NOMO-1 treated with DMSO at 0.1 percent for 48 hours (cell line): Measurements from ENCODE around the gene SLC25A30.

Experiments
- DNase-seq: peaks from one replicate; lab custom pipeline; 2025; ENCODE audit not compliant: unreplicated experiment; lab: John Stamatoyannopoulos, UW

SLC25A30 gene, protein sequence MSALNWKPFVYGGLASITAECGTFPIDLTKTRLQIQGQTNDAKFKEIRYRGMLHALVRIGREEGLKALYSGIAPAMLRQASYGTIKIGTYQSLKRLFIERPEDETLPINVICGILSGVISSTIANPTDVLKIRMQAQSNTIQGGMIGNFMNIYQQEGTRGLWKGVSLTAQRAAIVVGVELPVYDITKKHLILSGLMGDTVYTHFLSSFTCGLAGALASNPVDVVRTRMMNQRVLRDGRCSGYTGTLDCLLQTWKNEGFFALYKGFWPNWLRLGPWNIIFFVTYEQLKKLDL

DNA sequence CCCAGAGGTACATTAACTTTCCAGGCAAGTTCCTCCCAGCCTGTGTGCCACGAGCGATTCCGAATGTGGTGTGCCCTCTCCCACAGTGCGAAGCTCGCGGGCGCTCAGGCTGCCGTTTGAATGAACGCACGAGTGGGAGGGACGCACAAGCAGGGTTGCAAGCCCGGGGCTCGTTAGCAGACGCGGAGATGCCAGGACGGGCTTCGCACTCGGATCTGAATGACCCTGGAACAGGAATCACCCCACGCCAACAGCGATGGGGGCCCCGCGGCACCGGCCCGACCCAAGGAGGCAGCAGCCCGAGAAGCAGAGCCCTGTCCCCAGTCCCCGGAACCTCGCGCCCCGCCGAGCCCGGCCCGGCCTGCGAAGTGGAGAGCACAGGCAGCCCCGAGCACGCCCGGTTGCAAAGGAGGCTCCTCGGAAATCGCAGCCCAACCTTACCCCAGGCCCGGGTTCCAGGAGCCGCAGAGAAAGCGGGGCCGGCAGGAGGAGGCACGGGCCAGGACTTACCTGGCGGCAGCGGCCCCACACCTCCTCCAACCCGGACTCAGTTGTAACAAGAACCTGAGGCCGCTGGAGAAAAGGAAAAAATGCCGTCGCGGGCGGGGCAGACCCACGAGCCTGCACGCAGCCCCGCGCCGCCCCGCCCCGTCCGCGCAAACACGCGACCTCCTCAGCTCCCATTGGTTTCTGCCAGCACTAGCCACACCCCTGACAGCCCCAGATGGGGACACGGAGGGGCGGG lies at the start of gene SLC25A30:
Gene SLC25A30 (minus strand): TSS at position 584 of the 745 bp plus-strand sequence. CDS start 6,948 bp downstream, outside the sequence.
- DNase-seq: peak; percentile 92

- no peak for DNase-seq
Measured at GRCh38 chr13:45466359-45466758, 48.2 kb upstream of the SLC25A30 start.

DNA sequence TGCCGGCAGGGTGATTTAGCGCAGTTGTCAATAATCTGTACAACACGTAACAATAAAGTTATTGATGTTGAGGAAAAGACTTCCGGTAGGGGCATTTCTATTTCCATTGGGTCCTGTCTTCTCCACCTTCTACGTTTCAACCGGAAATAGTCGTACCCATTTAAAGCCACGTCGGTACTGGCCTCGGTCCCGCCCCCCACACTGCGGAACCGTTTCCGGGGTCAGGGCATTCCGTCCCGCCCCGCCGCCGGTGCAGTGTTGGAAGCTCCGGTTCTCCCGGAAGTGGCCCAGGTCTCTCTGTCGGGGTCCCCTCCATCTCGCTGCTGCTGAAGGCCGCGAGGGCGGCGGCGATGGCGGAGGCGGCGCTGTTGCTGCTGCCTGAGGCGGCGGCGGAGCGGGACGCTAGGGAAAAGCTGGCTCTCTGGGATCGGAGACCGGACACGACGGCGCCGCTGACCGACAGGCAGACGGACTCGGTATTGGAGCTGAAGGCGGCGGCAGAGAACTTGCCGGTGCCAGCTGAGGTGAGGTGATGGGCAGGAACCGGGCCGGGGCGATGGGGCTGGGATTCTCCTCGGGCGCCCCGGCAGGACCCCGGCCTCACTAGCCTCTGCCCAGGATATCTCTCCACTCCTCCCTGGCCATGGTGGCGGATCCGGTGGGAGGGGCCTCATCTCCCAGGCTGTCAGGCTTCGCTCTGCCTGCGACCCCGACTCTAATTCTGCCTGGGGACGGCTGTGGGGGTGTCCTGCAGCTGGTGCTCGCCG lies 46.7 kb upstream of the SLC25A30 start, which contains the start of gene COG3:
Gene COG3 (plus strand): TSS at position 253 of the 767 bp plus-strand sequence. CDS start 98 bp downstream, at position 351.
- peak; percentile 96 for DNase-seq

DNA sequence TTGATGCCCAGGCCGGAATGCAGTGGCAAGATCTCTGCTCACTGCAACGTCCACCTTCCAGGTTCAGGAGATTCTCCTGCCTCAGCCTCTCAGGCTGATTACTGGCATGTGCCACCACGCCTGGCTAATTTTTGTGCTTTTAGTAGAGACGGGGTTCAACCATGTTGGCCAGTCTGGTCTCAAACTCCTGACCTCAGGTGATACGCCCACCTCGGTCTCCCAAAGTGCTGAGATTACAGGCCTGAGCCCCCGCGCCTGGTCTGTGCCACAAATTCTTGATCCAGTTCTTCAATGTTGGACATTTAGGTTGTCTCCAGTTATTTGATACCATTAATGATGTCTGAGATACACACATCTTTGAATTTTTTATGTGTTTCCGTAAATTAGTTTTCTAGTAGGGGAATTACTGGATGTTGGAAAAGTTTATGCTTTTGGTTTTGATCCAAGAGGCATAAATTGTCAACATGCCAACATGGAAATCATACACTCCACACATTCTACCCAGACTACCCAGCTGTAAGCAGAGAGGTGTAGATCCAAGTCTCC lies 46.0 kb upstream of the SLC25A30 start:
- DNase-seq: no peak

- DNase-seq: no peak
Measured at GRCh38 chr13:45456196-45456972, 38.2 kb upstream of the SLC25A30 start.

DNA sequence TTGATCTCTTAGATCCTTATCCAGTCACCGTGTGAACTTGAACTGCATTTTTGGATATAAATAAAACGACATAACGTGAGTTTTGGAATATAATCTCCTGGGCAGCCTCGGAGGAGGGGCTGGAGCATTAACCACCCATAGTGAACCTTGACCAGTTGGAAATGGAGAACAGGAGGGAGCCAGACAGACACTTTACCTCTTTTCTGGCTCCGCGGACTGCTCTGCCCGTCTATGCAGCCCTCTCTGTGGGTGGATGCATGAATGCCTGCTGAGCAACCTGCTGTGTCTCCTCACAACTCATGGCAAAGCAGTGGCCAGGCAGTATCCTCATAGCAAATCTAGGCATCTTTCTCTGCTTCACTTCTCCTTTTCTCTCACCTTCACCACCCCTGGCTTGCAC lies 36.0 kb upstream of the SLC25A30 start:
- DNase-seq: no peak

GRCh38 chr13:45451282-45451681 lies 33.1 kb upstream of the SLC25A30 start:
- no peak for DNase-seq

- no peak for DNase-seq
Measured at GRCh38 chr13:45448965-45449559, 30.9 kb upstream of the SLC25A30 start.

GRCh38 chr13:45447050-45447661 lies 29.0 kb upstream of the SLC25A30 start:
- DNase-seq: no peak

- no peak for DNase-seq
Measured at GRCh38 chr13:45446181-45446580, 28.0 kb upstream of the SLC25A30 start.

DNA sequence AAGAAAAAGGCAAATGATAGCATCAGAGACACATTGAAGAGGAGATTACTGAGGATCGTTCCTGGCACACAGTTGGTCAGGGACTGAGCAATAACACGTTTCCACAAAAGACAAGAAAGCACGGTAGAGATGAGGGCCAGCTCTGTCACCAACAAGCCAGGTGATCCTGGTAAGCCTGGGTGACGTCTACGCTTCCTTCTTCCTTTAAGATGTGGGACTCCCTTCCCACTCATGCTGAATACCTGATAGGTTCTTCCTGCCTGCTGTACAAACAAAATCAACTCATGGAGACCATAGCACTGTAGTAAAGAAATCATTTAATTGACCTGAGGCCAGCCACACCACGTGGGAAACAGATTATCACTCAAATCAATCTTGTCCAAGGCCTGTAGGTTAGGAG lies 26.9 kb upstream of the SLC25A30 start:
- no peak for DNase-seq

- peak; percentile 35 for DNase-seq
Measured at GRCh38 chr13:45441633-45442032, 23.5 kb upstream of the SLC25A30 start.

GRCh38 chr13:45439781-45440462 lies 21.7 kb upstream of the SLC25A30 start:
- no peak for DNase-seq

DNA sequence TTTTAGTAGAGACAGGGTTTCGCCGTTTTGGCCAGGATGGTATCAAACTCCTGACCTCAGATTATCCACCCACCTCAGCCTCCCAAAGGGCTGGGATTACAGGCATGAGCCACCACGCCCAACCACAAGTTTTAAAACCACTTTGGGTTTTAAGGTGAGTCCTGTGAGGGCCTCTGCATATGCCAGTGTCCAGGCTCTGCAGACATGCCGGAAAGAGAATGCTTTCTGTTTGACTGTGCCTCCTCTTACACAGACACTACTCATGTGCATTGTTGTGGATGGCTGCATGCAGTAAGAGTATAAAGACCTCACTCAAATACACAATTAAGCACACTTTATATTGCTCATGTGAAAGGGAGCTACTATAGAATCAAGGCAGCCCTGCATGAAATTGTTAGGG lies 20.8 kb upstream of the SLC25A30 start:
- no peak for DNase-seq

DNA sequence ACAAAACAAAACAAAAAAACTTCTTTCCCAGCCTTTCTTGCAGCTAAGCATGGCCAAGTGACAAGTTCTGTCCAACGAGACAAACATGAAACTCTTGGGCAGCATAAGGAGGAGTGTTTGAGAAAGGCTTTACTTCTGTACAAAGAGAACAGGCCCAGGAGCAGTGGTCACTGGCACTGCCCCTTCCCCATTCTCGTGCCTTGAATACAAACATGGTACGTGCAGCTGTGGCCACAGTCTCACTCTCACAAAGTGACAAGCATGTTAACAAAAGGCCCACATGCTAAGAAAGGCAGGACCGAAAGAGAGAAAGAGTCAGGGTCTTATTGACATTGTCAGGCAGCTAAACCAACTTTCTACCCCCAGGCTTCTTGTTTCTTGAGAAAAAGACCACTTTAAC lies 19.8 kb upstream of the SLC25A30 start:
- DNase-seq: no peak

DNA sequence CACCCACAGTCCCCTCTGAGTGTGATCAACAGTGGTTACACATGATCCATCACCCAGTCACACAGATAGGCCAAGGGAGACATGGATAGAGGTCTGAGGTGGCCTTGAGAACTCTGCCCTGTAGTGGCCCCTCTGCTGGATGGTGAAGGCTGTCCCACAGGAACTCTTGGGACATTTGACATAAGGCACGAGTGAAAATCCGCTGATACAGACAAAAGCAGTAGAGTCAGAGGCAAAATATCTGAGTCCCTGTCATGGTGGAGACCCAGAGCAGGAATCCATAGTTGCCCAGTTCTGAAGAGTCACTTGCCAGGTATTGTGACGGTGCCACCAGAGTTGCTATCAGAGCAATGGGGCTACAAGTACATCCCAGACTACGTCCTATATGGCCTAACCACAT lies 18.8 kb upstream of the SLC25A30 start:
- no peak for DNase-seq

GRCh38 chr13:45436332-45436731 lies 18.2 kb upstream of the SLC25A30 start:
- no peak for DNase-seq

DNA sequence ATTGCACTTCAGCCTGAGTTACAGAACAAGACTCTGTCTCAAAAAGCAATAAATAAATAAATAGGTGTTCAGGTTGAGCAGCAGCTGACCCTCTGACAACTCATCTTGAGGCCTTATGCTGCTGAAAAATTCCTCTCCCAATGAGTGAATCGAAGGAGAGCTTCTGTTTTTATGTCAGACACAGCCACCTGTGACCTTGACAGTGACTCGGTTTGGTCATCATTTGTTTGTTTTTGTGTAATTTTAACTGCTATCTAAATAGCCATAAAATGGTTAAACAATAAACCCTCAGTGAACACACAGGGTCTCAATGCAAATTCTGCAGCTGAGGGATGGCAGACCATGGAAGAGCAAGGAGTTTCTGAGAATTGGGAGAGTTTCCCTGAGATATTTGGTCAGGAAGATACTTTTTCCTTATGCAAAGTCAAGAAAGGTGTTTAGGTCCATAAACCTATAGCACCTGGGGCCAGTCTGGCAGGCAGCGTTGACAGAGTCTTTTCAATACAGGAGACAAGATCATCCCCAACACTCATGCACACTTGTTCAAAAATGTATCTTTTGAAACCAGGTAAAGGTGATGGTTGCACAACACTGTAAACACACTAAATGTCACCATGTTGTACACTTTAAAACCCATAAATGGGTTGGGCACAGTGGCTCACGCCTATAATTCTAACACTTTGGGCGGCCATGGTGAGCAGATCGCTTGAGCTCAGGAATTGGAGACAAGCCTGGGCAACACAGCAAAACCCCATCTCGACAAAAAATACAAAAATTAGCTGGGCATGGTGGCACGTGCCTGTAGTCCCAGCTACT lies 16.6 kb upstream of the SLC25A30 start:
- no peak for DNase-seq
